Measurements from ENCODE around the gene BBX. TPM values are rescaled to one million over a fixed set of nuclear protein-coding genes. Genes with fewer than 3 reads are reported as not detected.

Gene BBX
- total and polyA plus RNA-seq, 2 of the 13 experiments (the other 11 are each of a cell fraction or from before 2014, with no cell fraction given): 13.7 to 23.2 TPM

DNA sequence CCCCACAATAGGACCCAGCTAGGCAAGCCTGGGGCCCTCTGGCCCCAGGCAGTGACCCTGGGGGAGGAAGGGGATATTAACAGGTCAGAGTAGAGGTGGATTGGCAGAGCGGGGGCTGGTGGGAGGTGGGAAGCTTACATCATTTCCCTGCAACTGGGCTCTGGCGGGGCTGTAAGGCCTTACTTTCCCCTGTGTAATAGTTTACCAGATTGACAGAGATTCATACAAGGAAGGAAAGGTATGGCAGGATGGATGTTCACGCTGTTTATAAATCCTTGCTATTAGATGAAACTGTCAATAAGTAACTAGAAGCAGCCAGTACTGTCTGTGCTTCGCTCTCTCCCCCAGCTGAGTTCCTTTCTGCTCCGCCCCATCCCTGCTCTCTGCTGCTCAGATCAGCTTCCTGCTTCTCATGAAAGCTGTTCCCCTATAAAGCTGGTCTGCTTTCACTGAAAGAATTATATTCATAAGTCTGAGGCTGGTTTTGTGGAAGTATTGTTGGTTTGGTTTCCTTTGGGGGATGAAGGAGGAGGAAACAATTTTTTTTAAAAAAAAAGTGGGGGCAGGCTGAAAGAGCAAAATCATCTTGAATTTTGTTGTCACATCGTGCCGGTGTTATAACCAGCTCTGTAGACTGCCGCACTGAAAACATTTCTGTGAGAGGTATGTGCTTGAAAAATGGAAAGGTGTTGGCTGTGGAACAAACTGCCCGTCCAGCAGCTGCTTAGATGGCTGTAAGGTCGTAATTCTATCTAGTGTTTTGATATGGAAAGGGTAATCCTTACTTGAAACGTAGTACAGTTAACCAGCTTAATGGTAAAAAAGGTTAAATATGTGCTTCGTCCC lies 76.4 kb downstream of the BBX start:
- FAIRE-seq (peak; percentile 82), ATAC-seq (peak; percentile 99), DNase-seq (ENCODE audit: low spot score) (peak; percentile 65)
- Histone ChIP-seq H3K79me2 (ENCODE audit: insufficient read depth, low read length) (peaks cover 13% of the 10 kb centered on the region), H3K4me1 (ENCODE audit: insufficient read depth, low read length) (peaks cover 31% of the 10 kb centered on the region), H3K27ac (ENCODE audit: extremely low read length, insufficient read depth, low read length) (peak overlapping the region; percentile 60), H3K4me3 (replicated peaks in 1 of 3; ENCODE audit: insufficient read depth in 1 of 3, low read depth in 2 of 3, low read length in 3 of 3) (peak overlapping the region; percentile 49 to 66 (median 57)), H3K4me2 (ENCODE audit: low read depth, low read length) (peak overlapping the region; percentile 89), H4K20me1 (ENCODE audit: insufficient read depth, low read length) (peaks cover 2% of the 10 kb centered on the region), H3K36me3 (replicated peaks in 1 of 2; ENCODE audit: control insufficient read depth in 1 of 2, insufficient read depth in 2 of 2, low read length in 2 of 2) (no peaks in the 10 kb centered on the region; a peak in 1 of 5 replicates), H3K9ac (ENCODE audit: insufficient read depth, low read depth, low read length) (peak overlapping the region; percentile 68), H2AFZ (ENCODE audit: low read length) (peak overlapping the region; percentile 1), H3K27me3 (ENCODE audit: control insufficient read depth in 1 of 2, insufficient read depth in 2 of 2, low read length in 2 of 2) (no peaks in the 10 kb centered on the region), H3K9me3 (ENCODE audit: low read length) (no peaks in the 10 kb centered on the region)
- BruUV-seq (replicated peaks): TSS peak; percentile 51
- WGBS (ENCODE audit: low lambda C conversion rate): 5% methylated on average over 12 of the region's 12 CpGs
- ChIA-PET CTCF (ENCODE audit: low intra/inter-chr PET ratio, low total read pairs) (no interaction called here), POLR2A (no interaction called here)
- in situ Hi-C loops (cut with HindIII; ENCODE audit: extremely low pct_ligation_motif_present, low pct_unique_long_range_greater_than_20kb) (no loop called here), intact Hi-C loops (cut with micrococcal nuclease; ENCODE audit: unreplicated experiment) (no loop called here)
- peak; percentile 44 to 53; a peak in 2 of 4 replicates for TF ChIP-seq NR2F1 (CRISPR knock-in tag; IDR thresholded peaks at IDR 0.05)
- no peak for TF ChIP-seq ZNF747 (CRISPR knock-in tag; IDR thresholded peaks at IDR 0.05; ENCODE audit: borderline replicate concordance)
- TF ChIP-seq ZNF546 (CRISPR knock-in tag; conservative IDR thresholded peaks at IDR 0.05): no peak
- no peak for TF ChIP-seq KDM4B (CRISPR knock-in tag; IDR thresholded peaks at IDR 0.05)
- no peak for TF ChIP-seq NBN (conservative IDR thresholded peaks at IDR 0.05)
- TF ChIP-seq, protein P1, sequence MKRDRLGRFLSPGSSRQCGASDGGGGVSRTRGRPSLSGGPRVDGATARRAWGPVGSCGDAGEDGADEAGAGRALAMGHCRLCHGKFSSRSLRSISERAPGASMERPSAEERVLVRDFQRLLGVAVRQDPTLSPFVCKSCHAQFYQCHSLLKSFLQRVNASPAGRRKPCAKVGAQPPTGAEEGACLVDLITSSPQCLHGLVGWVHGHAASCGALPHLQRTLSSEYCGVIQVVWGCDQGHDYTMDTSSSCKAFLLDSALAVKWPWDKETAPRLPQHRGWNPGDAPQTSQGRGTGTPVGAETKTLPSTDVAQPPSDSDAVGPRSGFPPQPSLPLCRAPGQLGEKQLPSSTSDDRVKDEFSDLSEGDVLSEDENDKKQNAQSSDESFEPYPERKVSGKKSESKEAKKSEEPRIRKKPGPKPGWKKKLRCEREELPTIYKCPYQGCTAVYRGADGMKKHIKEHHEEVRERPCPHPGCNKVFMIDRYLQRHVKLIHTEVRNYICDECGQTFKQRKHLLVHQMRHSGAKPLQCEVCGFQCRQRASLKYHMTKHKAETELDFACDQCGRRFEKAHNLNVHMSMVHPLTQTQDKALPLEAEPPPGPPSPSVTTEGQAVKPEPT (CRISPR knock-in tag; IDR thresholded peaks at IDR 0.05; ENCODE audit: low read depth): no peak
- TF ChIP-seq ARHGAP35 (CRISPR knock-in tag; IDR thresholded peaks at IDR 0.05; ENCODE audit: borderline replicate concordance): no peak
- TF ChIP-seq ZNF878 (CRISPR knock-in tag; IDR thresholded peaks at IDR 0.05): no peak
- TF ChIP-seq ZNF451 (CRISPR knock-in tag; IDR thresholded peaks at IDR 0.05): no peak
- peak; percentile 88 for TF ChIP-seq ZSCAN25 (CRISPR knock-in tag; IDR thresholded peaks at IDR 0.05)
- TF ChIP-seq MIER3 (CRISPR knock-in tag; IDR thresholded peaks at IDR 0.05; ENCODE audit: borderline replicate concordance): no peak
- peak; percentile 46; the same call in 1 of the 2 replicates for TF ChIP-seq CEBPG (CRISPR knock-in tag; IDR thresholded peaks at IDR 0.05)
- TF ChIP-seq NR2F2 (IDR thresholded peaks at IDR 0.05; ENCODE audit: borderline replicate concordance, low read depth): peak; percentile 34; the same call in 1 of the 2 replicates
- TF ChIP-seq, protein P2, sequence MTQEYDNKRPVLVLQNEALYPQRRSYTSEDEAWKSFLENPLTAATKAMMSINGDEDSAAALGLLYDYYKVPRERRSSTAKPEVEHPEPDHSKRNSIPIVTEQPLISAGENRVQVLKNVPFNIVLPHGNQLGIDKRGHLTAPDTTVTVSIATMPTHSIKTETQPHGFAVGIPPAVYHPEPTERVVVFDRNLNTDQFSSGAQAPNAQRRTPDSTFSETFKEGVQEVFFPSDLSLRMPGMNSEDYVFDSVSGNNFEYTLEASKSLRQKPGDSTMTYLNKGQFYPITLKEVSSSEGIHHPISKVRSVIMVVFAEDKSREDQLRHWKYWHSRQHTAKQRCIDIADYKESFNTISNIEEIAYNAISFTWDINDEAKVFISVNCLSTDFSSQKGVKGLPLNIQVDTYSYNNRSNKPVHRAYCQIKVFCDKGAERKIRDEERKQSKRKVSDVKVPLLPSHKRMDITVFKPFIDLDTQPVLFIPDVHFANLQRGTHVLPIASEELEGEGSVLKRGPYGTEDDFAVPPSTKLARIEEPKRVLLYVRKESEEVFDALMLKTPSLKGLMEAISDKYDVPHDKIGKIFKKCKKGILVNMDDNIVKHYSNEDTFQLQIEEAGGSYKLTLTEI (CRISPR knock-in tag; conservative IDR thresholded peaks at IDR 0.05): no peak
- TF ChIP-seq, protein P3, sequence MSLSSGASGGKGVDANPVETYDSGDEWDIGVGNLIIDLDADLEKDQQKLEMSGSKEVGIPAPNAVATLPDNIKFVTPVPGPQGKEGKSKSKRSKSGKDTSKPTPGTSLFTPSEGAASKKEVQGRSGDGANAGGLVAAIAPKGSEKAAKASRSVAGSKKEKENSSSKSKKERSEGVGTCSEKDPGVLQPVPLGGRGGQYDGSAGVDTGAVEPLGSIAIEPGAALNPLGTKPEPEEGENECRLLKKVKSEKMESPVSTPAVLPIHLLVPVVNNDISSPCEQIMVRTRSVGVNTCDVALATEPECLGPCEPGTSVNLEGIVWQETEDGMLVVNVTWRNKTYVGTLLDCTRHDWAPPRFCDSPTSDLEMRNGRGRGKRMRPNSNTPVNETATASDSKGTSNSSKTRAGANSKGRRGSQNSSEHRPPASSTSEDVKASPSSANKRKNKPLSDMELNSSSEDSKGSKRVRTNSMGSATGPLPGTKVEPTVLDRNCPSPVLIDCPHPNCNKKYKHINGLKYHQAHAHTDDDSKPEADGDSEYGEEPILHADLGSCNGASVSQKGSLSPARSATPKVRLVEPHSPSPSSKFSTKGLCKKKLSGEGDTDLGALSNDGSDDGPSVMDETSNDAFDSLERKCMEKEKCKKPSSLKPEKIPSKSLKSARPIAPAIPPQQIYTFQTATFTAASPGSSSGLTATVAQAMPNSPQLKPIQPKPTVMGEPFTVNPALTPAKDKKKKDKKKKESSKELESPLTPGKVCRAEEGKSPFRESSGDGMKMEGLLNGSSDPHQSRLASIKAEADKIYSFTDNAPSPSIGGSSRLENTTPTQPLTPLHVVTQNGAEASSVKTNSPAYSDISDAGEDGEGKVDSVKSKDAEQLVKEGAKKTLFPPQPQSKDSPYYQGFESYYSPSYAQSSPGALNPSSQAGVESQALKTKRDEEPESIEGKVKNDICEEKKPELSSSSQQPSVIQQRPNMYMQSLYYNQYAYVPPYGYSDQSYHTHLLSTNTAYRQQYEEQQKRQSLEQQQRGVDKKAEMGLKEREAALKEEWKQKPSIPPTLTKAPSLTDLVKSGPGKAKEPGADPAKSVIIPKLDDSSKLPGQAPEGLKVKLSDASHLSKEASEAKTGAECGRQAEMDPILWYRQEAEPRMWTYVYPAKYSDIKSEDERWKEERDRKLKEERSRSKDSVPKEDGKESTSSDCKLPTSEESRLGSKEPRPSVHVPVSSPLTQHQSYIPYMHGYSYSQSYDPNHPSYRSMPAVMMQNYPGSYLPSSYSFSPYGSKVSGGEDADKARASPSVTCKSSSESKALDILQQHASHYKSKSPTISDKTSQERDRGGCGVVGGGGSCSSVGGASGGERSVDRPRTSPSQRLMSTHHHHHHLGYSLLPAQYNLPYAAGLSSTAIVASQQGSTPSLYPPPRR (CRISPR knock-in tag; IDR thresholded peaks at IDR 0.05; ENCODE audit: borderline replicate concordance): no peak
